K562 (cell line): ENCODE data around the gene ENG. TPM values are rescaled to one million over a fixed set of nuclear protein-coding genes. Genes with fewer than 3 reads are reported as not detected.

Experiments
- CHD1 ChIP-seq: fragments of 200-600 bp; sonication (generic); IDR thresholded peaks from one replicate; pipeline ENCODE4 v1.6.1; 2012; ENCODE audit warnings: mild to moderate bottlenecking, moderate library complexity, low read length, inconsistent platforms
- CTCF ChIP-seq, 3 experiments: IDR thresholded peaks in 2 of 3; conservative IDR thresholded peaks in 1 of 3; 2 replicates each; pipeline ENCODE4 v1.5.1; 2011 to 2012; ENCODE audit warnings: low read length in 3 of 3, mild to moderate bottlenecking in 3 of 3, control low read depth in 2 of 3, improper control_type of control experiment in 1 of 3, inconsistent platforms in 1 of 3, low read depth in 1 of 3, mixed read lengths in 1 of 3, moderate library complexity in 1 of 3; ENCODE audit not compliant: insufficient read depth in 2 of 3
- RAD21 ChIP-seq, 2 experiments: fragments of 250-450 bp in 1 of 2; fragments of 450-650 bp in 1 of 2; sonication (Bioruptor Pico) in 1 of 2; formaldehyde crosslinking in 1 of 2; IDR thresholded peaks in 1 of 2; conservative IDR thresholded peaks in 1 of 2; 2 replicates each; pipeline versions ENCODE4 v1.4.0 to v1.8.0; 2020 to 2022; ENCODE audit warnings: mild to moderate bottlenecking in 2 of 2, moderate library complexity in 1 of 2
- RB1 ChIP-seq: fragments of 450-650 bp; IDR thresholded peaks from 2 replicates; pipeline ENCODE4 v1.6.1; 2017; ENCODE audit warnings: low read depth, mild to moderate bottlenecking
- REST ChIP-seq, 2 experiments: fragments of 450-650 bp; formaldehyde crosslinking in 1 of 2; IDR thresholded peaks; 2 replicates each; pipeline versions ENCODE4 v1.4.0 to v1.6.1; 2014 to 2020; ENCODE audit warnings: mild to moderate bottlenecking in 2 of 2, borderline replicate concordance in 1 of 2, low read depth in 1 of 2
- TBL1XR1 ChIP-seq, 2 experiments: IDR thresholded peaks; 2 replicates each; pipeline ENCODE4 v1.6.1; 2012; ENCODE audit warnings: improper control_type of control experiment in 2 of 2, low read length in 2 of 2, mild to moderate bottlenecking in 1 of 2
- ZNF316 ChIP-seq: fragments of 450-650 bp; IDR thresholded peaks from 2 replicates; pipeline ENCODE4 v1.6.1; 2016
- polyA plus RNA-seq, 8 experiments: library from polyadenylated mRNA; depleted of rRNA in 4 of 8; stranded (reverse) in 5 of 8; unstranded in 3 of 8; fragments of >200 nt; fragmentation: Nextera tagmentation in 2 of 8; fragmentation: Illumina TruSeq in 1 of 8; extraction: Ambion mirVana in 2 of 8; extraction: Trizol in 1 of 8; gene quantifications; 2 replicates each; pipeline versions ENCODE4 v1.2.1 to v1.2.3, GENCODE V29; 2011 to 2014; ENCODE audit warnings: inconsistent platforms in 1 of 8, missing spikeins in 1 of 8
- total RNA-seq, 7 experiments: library from RNA; depleted of rRNA in 6 of 7; stranded (reverse); fragments of >200 nt in 6 of 7; fragmentation: Illumina TruSeq in 2 of 7; extraction: Trizol in 2 of 7; gene quantifications; 2 replicates each; pipeline versions ENCODE4 v1.2.1 to v1.2.3, GENCODE V29; 2011 to 2021; ENCODE audit warnings: low replicate concordance in 1 of 7
- TF ChIP-seq, protein P1 (sequence below): IDR thresholded peaks from 2 replicates; pipeline ENCODE4 v1.6.1; 2014; ENCODE audit warnings: antibody characterized with exemption

ENG gene
- total and polyA plus RNA-seq, 9 of the 15 experiments (the other 6 are each of a cell fraction or from before 2014, with no cell fraction given): 0.04 to 0.40 (median 0.14) TPM; not detected in 1

- 0 out of 2 replicates have a peak, but pooled peaks have one; percentile 12 for TF ChIP-seq REST (IDR thresholded peaks at IDR 0.05; ENCODE audit: borderline replicate concordance)
- no peak for TF ChIP-seq REST (CRISPR knock-in tag; IDR thresholded peaks at IDR 0.05; ENCODE audit: low read depth)
- peak in 1 of 2 experiments; percentile 23; a peak in 2 of 4 replicates for TF ChIP-seq RAD21 (CRISPR knock-in tag; conservative IDR thresholded peaks at IDR 0.05 in 1 of 2, IDR thresholded peaks at IDR 0.05 in 1 of 2)
- TF ChIP-seq CHD1: no peak
- no peak for TF ChIP-seq TBL1XR1 (IDR thresholded peaks at IDR 0.05; ENCODE audit: low read length in 2 of 2)
- TF ChIP-seq CTCF (IDR thresholded peaks at IDR 0.05 in 2 of 3, conservative IDR thresholded peaks at IDR 0.05 in 1 of 3; ENCODE audit: insufficient read depth in 2 of 3, low read depth in 1 of 3, low read length in 3 of 3): peak; percentile 62 to 69 (median 64)
- TF ChIP-seq ZNF316: no peak
- 0 out of 2 replicates have a peak, but pooled peaks have one; percentile 17 for TF ChIP-seq RB1
- TF ChIP-seq, protein P1, sequence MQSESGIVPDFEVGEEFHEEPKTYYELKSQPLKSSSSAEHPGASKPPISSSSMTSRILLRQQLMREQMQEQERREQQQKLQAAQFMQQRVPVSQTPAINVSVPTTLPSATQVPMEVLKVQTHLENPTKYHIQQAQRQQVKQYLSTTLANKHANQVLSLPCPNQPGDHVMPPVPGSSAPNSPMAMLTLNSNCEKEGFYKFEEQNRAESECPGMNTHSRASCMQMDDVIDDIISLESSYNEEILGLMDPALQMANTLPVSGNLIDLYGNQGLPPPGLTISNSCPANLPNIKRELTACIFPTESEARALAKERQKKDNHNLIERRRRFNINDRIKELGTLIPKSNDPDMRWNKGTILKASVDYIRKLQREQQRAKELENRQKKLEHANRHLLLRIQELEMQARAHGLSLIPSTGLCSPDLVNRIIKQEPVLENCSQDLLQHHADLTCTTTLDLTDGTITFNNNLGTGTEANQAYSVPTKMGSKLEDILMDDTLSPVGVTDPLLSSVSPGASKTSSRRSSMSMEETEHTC: no peak
- TF ChIP-seq, all 486 proteins: peak for 5
Measured at GRCh38 chr9:127805620-127806019, 48.8 kb downstream of the ENG start (continued).
